Renal pelvis (tissue), 4 donors: Measurements from ENCODE around the gene ZFHX3. TPM values are rescaled to one million over a fixed set of nuclear protein-coding genes. Genes with fewer than 3 reads are reported as not detected.

ENCODE experiments used
- DNase-seq: peaks from one replicate; pipeline ENCODE4 v3.0.0-alpha.2; 2013
- polyA plus RNA-seq, 3 donors: library from polyadenylated mRNA; unstranded; fragments of 120-200 nt; gene quantifications; one replicate each; pipeline ENCODE4 v1.2.1, GENCODE V29; 2013; ENCODE audit not compliant: insufficient read length in 3 of 3

Gene ZFHX3
- polyA plus RNA-seq, 3 donors = 17.6 to 24.2 (median 23.3) TPM

GRCh38 chr16:72956124-72957064 is 91.5 kb downstream of the ZFHX3 start:
- DNase-seq = no peak

- no peak for DNase-seq
These were observed 95.1 kb downstream of the ZFHX3 start for GRCh38 chr16:72952811-72953271.

- no peak for DNase-seq
These were observed 95.5 kb downstream of the ZFHX3 start for GRCh38 chr16:72952404-72952803.

- DNase-seq = no peak
These were observed 96.0 kb downstream of the ZFHX3 start for GRCh38 chr16:72951916-72952315.

GRCh38 chr16:72950669-72951068 is 97.3 kb downstream of the ZFHX3 start:
- DNase-seq = no peak

- DNase-seq = no peak
These were observed 99.6 kb downstream of the ZFHX3 start for GRCh38 chr16:72948238-72948829.

- no peak for DNase-seq
These were observed 100.3 kb downstream of the ZFHX3 start for GRCh38 chr16:72947379-72948237.

- no peak for DNase-seq
These were observed 101.3 kb downstream of the ZFHX3 start for GRCh38 chr16:72946474-72947194.

- no peak for DNase-seq
These were observed 101.9 kb downstream of the ZFHX3 start for GRCh38 chr16:72946063-72946462.

GRCh38 chr16:72945611-72946010 is 102.3 kb downstream of the ZFHX3 start:
- DNase-seq = no peak

- DNase-seq = no peak
These were observed 103.0 kb downstream of the ZFHX3 start for GRCh38 chr16:72944757-72945485.

GRCh38 chr16:72942021-72942420 is 105.9 kb downstream of the ZFHX3 start:
- no peak for DNase-seq

GRCh38 chr16:72940886-72941285 is 107.0 kb downstream of the ZFHX3 start:
- no peak for DNase-seq

- no peak for DNase-seq
These were observed 108.7 kb downstream of the ZFHX3 start for GRCh38 chr16:72939247-72939646.

GRCh38 chr16:72938795-72939164 is 109.1 kb downstream of the ZFHX3 start:
- no peak for DNase-seq

GRCh38 chr16:72937916-72938794 is 109.8 kb downstream of the ZFHX3 start:
- no peak for DNase-seq

- no peak for DNase-seq
These were observed 110.6 kb downstream of the ZFHX3 start for GRCh38 chr16:72937360-72937759.

- no peak for DNase-seq
These were observed 111.5 kb downstream of the ZFHX3 start for GRCh38 chr16:72936408-72936807.

GRCh38 chr16:72935896-72936295 is 112.0 kb downstream of the ZFHX3 start:
- DNase-seq = no peak
